GM23338 (cell line): ENCODE data around the gene CD300E. TPM values are rescaled to one million over a fixed set of nuclear protein-coding genes. Genes with fewer than 3 reads are reported as not detected.

Source experiments
- ATAC-seq: fragments of 200-7000 bp; cut with Tn5 transposase; 3 replicates; pipeline ENCODE4 v1.9.1; 2020
- DNase-seq: peaks from one replicate; pipeline ENCODE4 v3.0.0-alpha.2; 2015; ENCODE audit warnings: low spot score
- H2AFZ ChIP-seq: fragments of 200-600 bp; sonication (generic); 2 replicates; pipeline ENCODE4 v1.8.0; 2016; ENCODE audit warnings: antibody characterized with exemption, mild to moderate bottlenecking, moderate library complexity
- H3F3A ChIP-seq: fragments of 200-600 bp; sonication (generic); replicated peaks from 2 replicates; pipeline ENCODE4 v1.8.0; 2017; ENCODE audit warnings: antibody characterized with exemption, mixed run types, low read depth
- H3K27ac ChIP-seq: fragments of 200-600 bp; sonication (generic); 2 replicates; pipeline ENCODE4 v1.6.1; 2016; ENCODE audit warnings: low read depth
- H3K27me3 ChIP-seq: fragments of 200-600 bp; sonication (generic); 2 replicates; pipeline ENCODE4 v1.8.0; 2016; ENCODE audit warnings: mild to moderate bottlenecking, mixed run types, moderate library complexity; ENCODE audit not compliant: insufficient read depth
- H3K36me3 ChIP-seq: fragments of 200-600 bp; sonication (generic); 2 replicates; pipeline ENCODE4 v1.8.0; 2016; ENCODE audit warnings: mild to moderate bottlenecking; ENCODE audit not compliant: insufficient read depth
- H3K4me1 ChIP-seq: fragments of 200-600 bp; sonication (generic); 2 replicates; pipeline ENCODE4 v1.8.0; 2016; ENCODE audit warnings: mild to moderate bottlenecking, moderate library complexity; ENCODE audit not compliant: insufficient read depth
- H3K4me2 ChIP-seq: fragments of 200-600 bp; sonication (generic); 2 replicates; pipeline ENCODE4 v1.7.1; 2017; ENCODE audit warnings: mixed run types
- H3K4me3 ChIP-seq: fragments of 200-600 bp; sonication (generic); 2 replicates; pipeline ENCODE4 v1.6.1; 2016; ENCODE audit warnings: mixed run types
- H3K79me2 ChIP-seq: fragments of 200-600 bp; sonication (generic); replicated peaks from 2 replicates; pipeline ENCODE4 v1.8.0; 2017; ENCODE audit warnings: mild to moderate bottlenecking; ENCODE audit not compliant: insufficient read depth
- H3K9me2 ChIP-seq: fragments of 200-600 bp; sonication (generic); 2 replicates; pipeline ENCODE4 v1.8.0; 2017; ENCODE audit not compliant: insufficient read depth
- H4K20me1 ChIP-seq: fragments of 200-600 bp; sonication (generic); replicated peaks from 2 replicates; pipeline ENCODE4 v1.8.0; 2017; ENCODE audit warnings: mild to moderate bottlenecking; ENCODE audit not compliant: insufficient read depth
- H3K27ac Mint-ChIP-seq: 2 replicates; pipeline ENCODE4 v1.8.0; 2020; ENCODE audit warnings: inconsistent platforms, mild to moderate bottlenecking, moderate library complexity, mixed read lengths
- H3K27me3 Mint-ChIP-seq: 3 replicates; pipeline ENCODE4 v1.8.0; 2022; ENCODE audit warnings: low read depth, mild to moderate bottlenecking, moderate library complexity, mixed read lengths, inconsistent platforms; ENCODE audit not compliant: insufficient read depth, poor library complexity
- H3K36me3 Mint-ChIP-seq: 3 replicates; pipeline ENCODE4 v1.8.0; 2021; ENCODE audit warnings: low read depth, mild to moderate bottlenecking, inconsistent platforms, moderate library complexity, mixed read lengths
- H3K4me1 Mint-ChIP-seq: 3 replicates; pipeline ENCODE4 v1.8.0; 2020; ENCODE audit warnings: mild to moderate bottlenecking, inconsistent platforms, mixed read lengths
- H3K4me3 Mint-ChIP-seq: 3 replicates; pipeline ENCODE4 v1.8.0; 2021; ENCODE audit warnings: moderate library complexity, mild to moderate bottlenecking, inconsistent platforms, mixed read lengths
- H3K9me3 Mint-ChIP-seq: 3 replicates; pipeline ENCODE4 v1.8.0; 2020; ENCODE audit warnings: moderate library complexity, mild to moderate bottlenecking, inconsistent platforms, mixed read lengths
- CREB1 ChIP-seq: fragments of 250-450 bp; sonication (Bioruptor Pico); IDR thresholded peaks from 2 replicates; pipeline ENCODE4 v1.5.0; 2020; ENCODE audit warnings: low read depth, mild to moderate bottlenecking, moderate library complexity
- ETS1 ChIP-seq: IDR thresholded peaks from 2 replicates; pipeline ENCODE4 v1.6.1; 2016; ENCODE audit warnings: antibody characterized with exemption
- EZH2 ChIP-seq: fragments of 200-600 bp; sonication (generic); IDR thresholded peaks from one replicate; pipeline ENCODE4 v1.8.0; 2017; ENCODE audit warnings: antibody characterized with exemption, mild to moderate bottlenecking, low read depth; ENCODE audit not compliant: unreplicated experiment
- EZH2phosphoT487 ChIP-seq: fragments of 200-600 bp; sonication (generic); IDR thresholded peaks from one replicate; pipeline ENCODE4 v1.8.1; 2018; ENCODE audit warnings: antibody characterized with exemption; ENCODE audit not compliant: unreplicated experiment
- NANOG ChIP-seq: IDR thresholded peaks from 2 replicates; pipeline ENCODE4 v1.6.1; 2016; ENCODE audit warnings: antibody characterized with exemption, borderline replicate concordance
- POLR2AphosphoS5 ChIP-seq: IDR thresholded peaks from 2 replicates; pipeline ENCODE4 v1.6.1; 2016; ENCODE audit warnings: antibody characterized with exemption, low read depth
- REST ChIP-seq: IDR thresholded peaks from one replicate; pipeline ENCODE4 v1.6.1; 2018; ENCODE audit warnings: antibody characterized with exemption; ENCODE audit not compliant: unreplicated experiment
- STAT1 ChIP-seq: IDR thresholded peaks from one replicate; pipeline ENCODE4 v1.6.1; 2016; ENCODE audit warnings: antibody characterized with exemption; ENCODE audit not compliant: unreplicated experiment
- ZNF114 ChIP-seq: fragments of 250-450 bp; sonication (Bioruptor Pico); IDR thresholded peaks from 2 replicates; pipeline ENCODE4 v1.5.0; 2020; ENCODE audit warnings: mild to moderate bottlenecking, moderate library complexity
- ZNF331 ChIP-seq: fragments of 250-450 bp; sonication (Bioruptor Pico); IDR thresholded peaks from 2 replicates; pipeline ENCODE4 v1.5.0; 2020; ENCODE audit warnings: low read depth, mild to moderate bottlenecking, moderate library complexity
- polyA plus RNA-seq: library from polyadenylated mRNA; unstranded; fragments of >200 nt; fragmentation: Nextera tagmentation; extraction: Ambion mirVana; gene quantifications from 2 replicates; pipeline ENCODE4 v1.2.1, GENCODE V29; 2016
- total RNA-seq: library from RNA; depleted of rRNA; stranded (reverse); fragments of >200 nt; shearing (Covaris generic); gene quantifications from 2 replicates; pipeline ENCODE4 v1.2.3, GENCODE V29; 2014
- TF ChIP-seq, protein P1 (sequence below), 2 experiments: fragments of 200-600 bp in 1 of 2; sonication (generic) in 1 of 2; conservative IDR thresholded peaks; 2 replicates each; pipeline versions ENCODE4 v1.5.1 to v1.6.1; 2016 to 2017; ENCODE audit warnings: antibody characterized with exemption in 2 of 2, low read depth in 2 of 2, mild to moderate bottlenecking in 2 of 2, moderate library complexity in 1 of 2

Gene CD300E
- total and polyA plus RNA-seq, 2 experiments from 2014 or later: not detected

DNA sequence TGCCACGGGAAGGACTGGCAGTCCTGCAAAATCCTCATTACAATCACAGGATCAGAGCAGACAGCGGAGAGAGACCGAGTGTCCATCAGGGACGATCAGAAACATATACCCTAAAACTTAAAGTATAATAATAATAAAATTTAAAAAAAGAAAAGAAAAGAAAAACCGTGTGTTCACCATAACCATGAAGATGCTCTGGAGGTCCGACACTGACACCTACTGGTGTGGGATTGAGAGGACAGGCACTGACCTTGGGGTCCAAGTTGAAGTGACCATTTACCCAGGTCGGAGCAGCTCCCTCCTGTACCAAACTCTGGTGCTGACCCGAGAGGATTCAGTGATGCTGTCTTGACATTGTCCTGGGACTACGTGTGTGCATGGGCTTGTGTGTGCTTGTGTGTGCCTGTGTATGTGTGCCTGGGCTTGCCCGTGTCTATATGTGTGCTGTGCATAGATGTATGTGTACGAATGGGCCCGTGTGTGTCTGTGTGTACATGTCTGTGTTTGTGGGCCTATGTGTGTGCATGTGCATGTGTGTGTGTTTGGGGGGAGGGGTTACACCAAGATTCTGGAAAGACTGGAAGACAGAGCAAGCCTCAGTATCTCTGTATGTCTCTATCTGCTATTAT is 21.5 kb downstream of the CD300E start:
- Mint-ChIP-seq H3K9me3 (no peaks in the 10 kb centered on the region), H3K4me1 (peaks cover 5% of the 10 kb centered on the region; the same call in 2 of the 3 replicates), H3K36me3 (no peaks in the 10 kb centered on the region), H3K27ac (no peak overlapping the region), H3K4me3 (no peak overlapping the region), H3K27me3 (peaks cover 11% of the 10 kb centered on the region)
- Histone ChIP-seq H3K4me3 (no peak overlapping the region), H2AFZ (no peak overlapping the region), H3K27me3 (no peaks in the 10 kb centered on the region), H3K27ac (no peak overlapping the region), H3F3A (no peaks in the 10 kb centered on the region), H3K9me2 (no peaks in the 10 kb centered on the region), H3K4me1 (no peaks in the 10 kb centered on the region), H3K36me3 (no peaks in the 10 kb centered on the region), H3K4me2 (no peak overlapping the region), H4K20me1 (no peaks in the 10 kb centered on the region), H3K79me2 (no peaks in the 10 kb centered on the region)
- no peak for TF ChIP-seq REST
- TF ChIP-seq, protein P1, sequence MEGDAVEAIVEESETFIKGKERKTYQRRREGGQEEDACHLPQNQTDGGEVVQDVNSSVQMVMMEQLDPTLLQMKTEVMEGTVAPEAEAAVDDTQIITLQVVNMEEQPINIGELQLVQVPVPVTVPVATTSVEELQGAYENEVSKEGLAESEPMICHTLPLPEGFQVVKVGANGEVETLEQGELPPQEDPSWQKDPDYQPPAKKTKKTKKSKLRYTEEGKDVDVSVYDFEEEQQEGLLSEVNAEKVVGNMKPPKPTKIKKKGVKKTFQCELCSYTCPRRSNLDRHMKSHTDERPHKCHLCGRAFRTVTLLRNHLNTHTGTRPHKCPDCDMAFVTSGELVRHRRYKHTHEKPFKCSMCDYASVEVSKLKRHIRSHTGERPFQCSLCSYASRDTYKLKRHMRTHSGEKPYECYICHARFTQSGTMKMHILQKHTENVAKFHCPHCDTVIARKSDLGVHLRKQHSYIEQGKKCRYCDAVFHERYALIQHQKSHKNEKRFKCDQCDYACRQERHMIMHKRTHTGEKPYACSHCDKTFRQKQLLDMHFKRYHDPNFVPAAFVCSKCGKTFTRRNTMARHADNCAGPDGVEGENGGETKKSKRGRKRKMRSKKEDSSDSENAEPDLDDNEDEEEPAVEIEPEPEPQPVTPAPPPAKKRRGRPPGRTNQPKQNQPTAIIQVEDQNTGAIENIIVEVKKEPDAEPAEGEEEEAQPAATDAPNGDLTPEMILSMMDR (conservative IDR thresholded peaks at IDR 0.05; ENCODE audit: low read depth in 2 of 2): peak; percentile 62 to 87
- ATAC-seq: peak; percentile 75
- peak; percentile 67 for DNase-seq

DNA sequence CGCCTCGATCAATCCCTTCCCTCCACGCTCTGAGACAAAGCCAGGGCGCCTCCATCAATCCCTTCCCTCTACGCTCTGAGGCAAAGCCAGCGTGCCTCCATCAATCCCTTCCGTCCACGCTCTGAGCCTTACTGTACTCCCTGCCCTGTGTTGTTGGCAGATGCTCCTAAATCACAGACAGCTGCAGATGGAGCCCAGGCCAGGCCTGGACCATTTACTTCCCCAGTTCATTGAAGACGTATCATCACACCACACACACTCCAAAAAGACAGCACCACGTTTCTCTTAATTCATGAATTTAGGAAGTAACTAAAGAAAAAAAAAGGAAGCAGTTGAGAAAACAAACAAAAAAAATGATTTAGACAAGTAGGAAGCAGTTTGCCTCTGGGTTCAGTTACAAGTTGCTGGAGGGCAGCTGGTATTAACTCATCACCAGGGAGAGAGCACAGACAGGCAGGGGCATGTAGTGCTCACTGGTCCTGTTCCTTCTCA is 24.0 kb downstream of the CD300E start:
- no peaks in the 10 kb centered on the region for H4K20me1 ChIP-seq
- H3K4me3 ChIP-seq: no peak overlapping the region
- no peaks in the 10 kb centered on the region for H3K36me3 ChIP-seq
- Mint-ChIP-seq H3K4me3 (no peak overlapping the region), H3K36me3 (no peaks in the 10 kb centered on the region), H3K27me3 (peaks cover 11% of the 10 kb centered on the region), H3K27ac (no peak overlapping the region), H3K9me3 (no peaks in the 10 kb centered on the region), H3K4me1 (peaks cover 5% of the 10 kb centered on the region; the same call in 2 of the 3 replicates)
- no peak overlapping the region for H3K4me2 ChIP-seq
- no peak overlapping the region for H3K27ac ChIP-seq
- H3K4me1 ChIP-seq: no peaks in the 10 kb centered on the region
- H2AFZ ChIP-seq: no peak overlapping the region; the same call in 1 of the 2 replicates
- DNase-seq: no peak
- no peaks in the 10 kb centered on the region for H3F3A ChIP-seq
- no peaks in the 10 kb centered on the region for H3K9me2 ChIP-seq
- no peaks in the 10 kb centered on the region for H3K27me3 ChIP-seq
- no peak for ATAC-seq
- no peaks in the 10 kb centered on the region for H3K79me2 ChIP-seq
- TF ChIP-seq POLR2AphosphoS5 (no peak), ZNF331 (CRISPR knock-in tag) (no peak), CREB1 (CRISPR knock-in tag) (no peak), EZH2 (no peak), ETS1 (no peak), NANOG (no peak), EZH2phosphoT487 (no peak), REST (no peak), STAT1 (no peak), ZNF114 (CRISPR knock-in tag) (no peak)
- TF ChIP-seq, protein P1 (conservative IDR thresholded peaks at IDR 0.05; ENCODE audit: low read depth in 2 of 2): no peak
